Hematopoietic multipotent progenitor cell treated with erythropoietin and hydrocortisone succinate and interleukin-3 and kit ligand, for 17 days (in vitro differentiated cells): ENCODE results near the gene EZH1.
A peak's percentile ranks its signal among the peaks of the same experiment; 100 is the strongest.

ENCODE experiments used
- DNase-seq: peaks from one replicate; pipeline ENCODE4 v3.0.0-alpha.2; 2015; ENCODE audit warnings: low spot score

Gene EZH1

DNA sequence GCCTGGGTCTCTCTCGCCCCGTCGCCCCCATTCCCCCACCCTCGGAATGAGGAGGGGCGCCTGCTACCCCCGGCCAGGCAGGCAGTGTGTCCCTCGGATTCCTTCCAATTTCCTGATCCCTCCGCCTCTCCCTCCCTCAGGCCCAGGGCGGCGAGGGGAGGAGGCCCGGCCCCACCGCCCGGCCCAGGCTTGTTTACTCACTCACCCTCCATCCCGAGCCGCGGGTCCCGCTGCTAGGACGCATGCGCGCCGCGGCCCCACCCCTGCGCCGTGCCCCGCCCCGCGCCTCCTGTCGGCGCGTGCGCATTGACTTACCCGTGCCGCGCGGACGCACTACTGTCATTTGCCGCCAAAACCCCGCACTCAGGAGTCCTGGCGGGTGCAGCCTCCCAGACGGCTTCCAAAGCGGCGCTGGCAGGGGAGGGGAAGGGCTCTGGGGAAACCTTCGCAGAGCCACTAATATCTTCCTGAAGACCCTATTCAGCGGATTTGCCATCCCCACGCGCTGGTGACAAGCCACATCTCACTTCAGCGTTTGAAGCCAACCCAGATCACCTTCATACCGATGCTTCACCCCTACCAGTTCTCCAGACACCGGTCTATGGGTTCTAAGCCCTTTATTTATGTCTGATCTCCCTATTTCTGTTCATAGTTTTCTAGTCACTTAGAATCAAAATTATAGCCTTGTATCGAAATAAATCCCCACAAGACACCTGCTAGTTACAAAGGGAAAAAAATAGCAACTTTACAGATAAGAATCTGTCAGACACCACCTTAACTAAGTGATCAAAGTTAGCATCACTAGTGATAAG, at the start of gene EZH1:
TSS of gene EZH1 (minus strand) at position 235 of the 812 bp plus-strand sequence. CDS start 16,099 bp downstream, outside the sequence.
- DNase-seq = peak; percentile 95

DNA sequence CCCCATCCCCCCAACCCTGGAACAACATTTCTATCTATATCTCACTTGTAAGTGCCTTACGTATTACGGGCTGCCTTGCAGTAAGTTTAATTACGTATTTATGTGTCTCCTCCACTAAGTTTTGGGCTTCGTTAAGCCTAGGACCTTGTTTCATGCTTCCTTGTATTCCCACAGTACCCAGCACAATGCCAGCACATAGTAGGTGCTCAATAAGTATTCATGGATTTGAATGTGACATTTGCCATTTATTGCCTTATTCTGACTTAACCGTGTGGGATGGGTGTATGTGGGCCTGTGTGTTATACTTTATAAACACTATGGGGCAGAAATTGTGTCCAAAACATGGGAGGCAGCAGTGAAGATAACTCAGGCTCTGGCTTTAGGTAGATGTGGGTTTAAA, 47.7 kb upstream of the EZH1 start:
- no peak for DNase-seq

DNA sequence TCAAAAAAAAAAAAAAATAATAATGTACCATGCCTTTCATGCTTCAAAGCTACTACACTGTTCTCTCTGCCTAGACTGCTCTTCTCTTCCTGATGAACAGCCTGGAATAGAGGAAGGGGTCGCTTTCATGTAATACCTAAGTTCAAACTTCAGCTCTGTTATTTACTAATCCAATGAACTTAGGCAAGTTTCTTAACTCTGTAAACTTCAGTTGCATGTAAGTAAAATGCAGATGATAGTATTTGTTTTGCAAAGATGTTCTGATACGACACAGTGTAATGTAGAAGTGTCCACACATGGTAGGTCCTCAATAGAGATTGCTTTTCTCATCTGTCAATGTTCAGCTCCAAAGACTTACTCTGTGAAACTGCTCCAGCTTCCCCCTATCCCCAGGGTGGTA, 47.1 kb upstream of the EZH1 start:
- no peak for DNase-seq

DNA sequence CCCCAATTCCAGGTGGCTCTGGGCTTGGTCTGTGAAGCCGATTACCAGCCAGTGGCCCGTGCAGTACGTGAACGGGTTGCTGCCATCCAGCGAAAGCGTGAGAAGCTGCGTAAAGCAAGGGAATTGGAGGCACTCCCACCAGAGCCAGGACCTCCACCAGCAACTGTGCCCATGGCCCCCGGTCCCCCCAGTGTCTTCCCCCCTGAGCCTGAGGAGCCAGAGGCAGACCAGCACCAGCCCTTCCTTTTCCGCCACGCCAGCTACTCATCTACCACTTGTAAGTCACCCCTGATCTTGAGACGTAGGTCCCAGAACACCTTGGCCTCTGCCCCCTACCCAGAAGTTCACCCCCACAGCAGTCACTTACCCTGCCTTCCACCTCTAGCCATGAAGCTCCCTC, 42.4 kb upstream of the EZH1 start:
- DNase-seq = no peak

DNA sequence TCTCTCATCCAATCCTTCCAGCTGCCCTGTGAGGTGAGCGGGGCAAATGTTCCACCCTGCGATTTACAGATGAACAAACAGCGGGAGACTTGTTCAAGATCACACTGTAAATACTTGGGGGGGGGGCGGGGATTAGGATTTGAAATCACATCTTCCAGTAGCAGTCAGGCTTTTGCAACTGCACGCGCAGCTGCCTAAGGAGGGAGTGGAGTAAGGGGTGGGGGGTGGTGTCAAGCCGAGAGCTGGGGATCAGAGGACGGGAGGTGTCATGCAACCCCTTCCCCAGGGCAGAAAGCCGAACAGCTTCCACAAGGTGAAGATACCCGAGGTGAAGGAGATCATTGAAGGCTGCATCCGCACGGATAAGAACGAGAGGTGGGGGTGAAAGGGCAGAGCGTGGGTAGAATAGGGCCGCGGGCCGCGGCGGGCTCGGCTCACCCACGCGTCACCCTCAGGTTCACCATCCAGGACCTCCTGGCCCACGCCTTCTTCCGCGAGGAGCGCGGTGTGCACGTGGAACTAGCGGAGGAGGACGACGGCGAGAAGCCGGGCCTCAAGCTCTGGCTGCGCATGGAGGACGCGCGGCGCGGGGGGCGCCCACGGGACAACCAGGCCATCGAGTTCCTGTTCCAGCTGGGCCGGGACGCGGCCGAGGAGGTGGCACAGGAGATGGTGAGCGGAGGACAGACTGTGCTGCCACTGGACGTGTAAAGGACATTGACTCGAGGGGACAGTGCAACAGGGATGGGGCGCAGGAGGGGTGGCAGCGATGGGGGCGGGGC, 40.2 kb upstream of the EZH1 start:
- no peak for DNase-seq

DNA sequence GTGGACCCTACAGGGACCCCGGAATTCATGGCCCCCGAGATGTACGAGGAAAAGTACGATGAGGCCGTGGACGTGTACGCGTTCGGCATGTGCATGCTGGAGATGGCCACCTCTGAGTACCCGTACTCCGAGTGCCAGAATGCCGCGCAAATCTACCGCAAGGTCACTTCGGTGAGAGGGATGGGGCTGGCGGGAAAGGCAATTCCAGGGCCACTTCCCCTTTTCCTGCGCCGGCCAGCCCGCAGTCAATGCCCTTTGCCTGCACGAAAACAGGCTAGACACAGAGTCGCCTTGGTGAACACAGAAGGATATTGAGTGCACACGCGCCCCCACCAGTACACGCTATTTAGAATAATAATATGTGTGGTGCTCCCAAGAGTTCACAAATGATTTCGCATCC, 39.6 kb upstream of the EZH1 start:
- DNase-seq = no peak

DNA sequence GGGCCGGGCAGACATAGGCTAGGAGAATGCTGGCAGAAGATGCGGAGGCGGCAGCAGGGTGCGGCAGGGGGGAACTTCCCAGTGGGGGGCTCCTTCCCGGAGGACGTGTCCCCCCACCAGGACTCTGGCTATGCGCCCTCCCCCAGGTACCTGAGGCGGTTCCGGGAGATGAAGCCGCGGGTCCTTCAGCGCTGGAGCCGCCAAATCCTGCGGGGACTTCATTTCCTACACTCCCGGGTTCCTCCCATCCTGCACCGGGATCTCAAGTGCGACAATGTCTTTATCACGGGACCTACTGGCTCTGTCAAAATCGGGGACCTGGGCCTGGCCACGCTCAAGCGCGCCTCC, 38.9 kb upstream of the EZH1 start:
- no peak for DNase-seq

DNA sequence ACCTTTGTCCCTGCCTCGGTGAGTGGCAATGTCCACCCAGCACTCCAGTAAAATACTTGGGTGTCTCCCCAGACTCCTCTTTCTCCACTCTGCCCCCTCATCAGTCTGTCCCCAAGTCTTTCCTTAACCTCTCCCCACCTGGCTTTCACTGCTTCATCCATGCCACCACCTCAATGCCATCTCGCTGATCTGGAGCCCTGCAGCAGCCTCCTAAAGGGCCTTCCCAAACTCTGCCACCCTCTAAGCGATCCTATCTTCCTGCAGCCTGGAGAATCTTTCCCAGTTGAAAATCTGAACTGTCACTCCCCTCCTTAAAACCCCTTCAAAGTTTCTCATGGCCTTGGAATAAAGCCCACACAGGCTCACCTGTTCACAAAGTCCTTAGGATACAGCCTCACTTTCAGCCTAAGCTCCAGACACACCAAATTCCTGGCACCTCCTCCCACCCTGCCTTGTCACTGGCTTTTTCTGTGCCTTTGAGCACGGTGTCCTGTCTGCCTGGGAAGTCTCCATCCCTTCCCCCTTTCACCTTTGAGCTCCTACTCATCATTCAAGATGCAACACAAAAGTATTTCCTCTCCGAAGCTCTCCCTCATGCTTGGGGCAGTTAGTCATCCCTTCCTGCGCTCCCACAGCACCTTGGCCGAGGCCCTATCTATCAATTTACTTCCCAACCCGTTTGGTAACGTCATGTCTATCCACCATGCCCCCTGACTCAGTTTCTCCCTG, 38.4 kb upstream of the EZH1 start:
- DNase-seq = no peak

DNA sequence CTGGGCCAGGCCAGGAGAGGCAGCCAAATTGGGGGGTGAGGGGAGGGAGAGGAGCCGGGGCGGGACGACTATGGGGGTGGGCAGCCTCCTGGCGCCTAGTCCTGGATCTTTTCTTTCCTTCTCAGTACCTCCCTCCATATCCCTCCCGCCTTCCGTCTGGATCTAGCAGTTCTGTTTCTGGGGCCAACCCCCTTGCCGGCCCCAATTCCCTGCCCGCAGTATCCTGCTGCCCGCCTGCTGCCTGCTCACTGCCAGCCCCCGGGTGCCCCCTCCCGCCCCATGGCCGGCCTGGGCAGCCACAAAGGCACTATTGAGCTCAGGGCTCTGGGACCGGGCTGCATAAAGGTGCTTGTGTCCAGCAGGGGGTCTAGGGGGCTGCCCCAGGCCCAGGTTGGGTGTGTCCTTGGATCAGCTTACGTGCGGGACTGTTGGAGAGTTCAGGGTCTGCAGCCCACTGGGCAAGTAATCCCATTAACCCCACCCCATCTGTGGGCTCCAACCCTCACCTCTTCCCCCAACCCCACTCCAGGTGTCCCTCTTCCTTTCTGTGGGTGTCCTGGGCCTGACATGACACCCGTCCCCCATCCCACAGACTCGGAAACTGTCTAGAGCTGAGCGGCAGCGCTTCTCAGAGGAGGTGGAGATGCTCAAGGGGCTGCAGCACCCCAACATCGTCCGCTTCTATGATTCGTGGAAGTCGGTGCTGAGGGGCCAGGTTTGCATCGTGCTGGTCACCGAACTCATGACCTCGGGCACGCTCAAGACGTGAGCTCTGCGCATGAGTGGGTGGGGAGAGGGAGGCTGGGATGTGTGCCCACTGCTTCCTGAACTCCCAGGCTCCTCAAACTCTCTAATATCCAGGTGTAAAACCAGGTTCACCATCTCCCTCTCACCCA, 37.6 kb upstream of the EZH1 start:
- no peak for DNase-seq

DNA sequence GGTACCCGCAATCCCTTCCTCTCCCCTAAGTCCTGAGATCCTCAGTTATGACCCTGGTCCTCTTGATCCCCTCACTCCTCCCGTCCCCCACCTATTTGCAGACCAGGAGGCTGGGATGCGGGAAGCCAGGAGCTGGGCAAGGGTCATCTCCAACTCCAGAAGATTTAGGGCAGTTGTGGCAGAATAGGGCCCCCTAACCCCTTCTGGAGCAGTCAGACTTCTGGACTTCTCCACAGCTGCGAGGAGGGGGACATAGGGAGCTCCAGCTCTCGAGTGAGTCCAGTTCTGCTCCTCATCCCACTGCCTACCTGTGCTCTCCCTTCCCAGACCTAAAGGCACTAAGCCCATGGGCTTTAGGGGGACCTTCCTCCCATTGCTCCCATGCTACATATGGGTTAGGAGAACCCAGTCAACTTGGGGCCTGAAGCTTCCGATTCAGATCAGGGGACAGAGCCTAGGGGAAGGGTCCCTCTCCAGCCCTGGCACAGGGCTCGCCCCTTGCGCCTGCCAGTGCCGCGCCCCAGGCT, 36.9 kb upstream of the EZH1 start:
- no peak for DNase-seq

DNA sequence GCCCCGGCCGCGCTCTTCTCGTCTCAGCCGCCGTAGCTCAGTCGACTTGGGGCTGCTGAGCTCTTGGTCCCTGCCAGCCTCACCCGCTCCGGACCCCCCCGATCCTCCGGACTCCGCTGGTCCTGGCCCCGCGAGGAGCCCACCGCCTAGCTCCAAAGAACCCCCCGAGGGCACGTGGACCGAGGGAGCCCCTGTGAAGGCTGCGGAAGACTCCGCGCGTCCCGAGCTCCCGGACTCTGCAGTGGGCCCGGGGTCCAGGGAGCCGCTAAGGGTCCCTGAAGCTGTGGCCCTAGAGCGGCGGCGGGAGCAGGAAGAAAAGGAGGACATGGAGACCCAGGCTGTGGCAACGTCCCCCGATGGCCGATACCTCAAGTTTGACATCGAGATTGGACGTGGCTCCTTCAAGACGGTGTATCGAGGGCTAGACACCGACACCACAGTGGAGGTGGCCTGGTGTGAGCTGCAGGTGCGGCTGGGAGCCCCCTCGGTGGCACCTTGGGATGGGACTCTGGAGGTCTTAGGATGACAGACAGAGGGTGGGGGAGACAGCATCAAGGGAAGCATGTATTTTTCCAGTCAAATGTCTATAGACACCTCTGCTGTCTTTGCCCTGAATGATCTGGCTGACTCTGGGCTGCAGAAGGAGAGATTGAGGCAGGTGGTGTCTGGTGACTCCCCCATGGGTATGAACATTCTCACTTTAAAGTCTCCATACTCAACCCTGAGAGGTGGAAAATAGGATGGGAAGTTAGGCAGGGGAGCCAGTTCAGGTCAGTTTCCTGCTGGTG, 36.2 kb upstream of the EZH1 start:
- DNase-seq = no peak

DNA sequence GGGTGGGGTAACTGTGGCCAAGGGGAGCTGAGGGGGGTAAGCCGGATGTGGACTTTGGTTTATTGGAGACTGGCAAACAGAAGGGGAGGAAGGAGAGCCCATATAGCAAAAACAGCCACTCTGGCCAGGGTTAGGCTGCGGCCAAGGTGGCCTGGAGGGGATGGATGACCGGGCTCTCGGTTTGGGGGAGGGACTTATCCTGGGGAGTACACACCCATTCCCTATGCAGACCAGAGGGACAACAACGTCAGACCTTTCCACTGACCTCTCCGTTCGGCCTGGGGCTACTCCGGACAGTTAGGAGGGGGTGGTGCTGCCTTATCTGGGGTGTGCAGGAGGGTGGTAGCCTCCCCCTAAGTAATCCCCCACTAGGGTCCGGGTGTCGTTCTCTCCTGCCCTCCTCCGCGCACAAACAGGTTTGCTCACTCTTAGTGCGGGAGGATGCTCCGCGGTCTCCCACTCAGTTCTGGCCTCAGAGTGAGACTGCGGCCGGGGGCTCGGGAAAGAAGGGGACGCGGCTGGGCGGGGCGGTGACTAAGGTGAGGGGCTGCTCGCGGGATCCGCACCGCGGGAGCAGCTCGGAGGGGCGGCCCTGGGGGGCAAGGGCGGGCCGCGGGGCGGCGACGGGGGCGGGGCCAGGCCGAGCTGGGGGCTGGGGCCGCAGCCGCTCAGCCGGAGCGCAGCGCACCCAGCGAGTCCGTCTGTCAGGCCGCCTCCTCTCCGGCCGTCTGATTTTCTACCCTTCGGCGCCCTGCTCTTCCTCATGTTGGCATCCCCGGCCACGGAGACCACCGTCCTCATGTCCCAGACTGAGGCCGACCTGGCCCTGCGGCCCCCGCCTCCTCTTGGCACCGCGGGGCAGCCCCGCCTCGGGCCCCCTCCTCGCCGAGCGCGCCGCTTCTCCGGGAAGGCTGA, 35.4 kb upstream of the EZH1 start, which contains the start of gene WNK4:
TSS of gene WNK4 (plus strand) at position 675 of the 915 bp plus-strand sequence. CDS start at position 764, 89 bp downstream.
- no peak for DNase-seq

DNA sequence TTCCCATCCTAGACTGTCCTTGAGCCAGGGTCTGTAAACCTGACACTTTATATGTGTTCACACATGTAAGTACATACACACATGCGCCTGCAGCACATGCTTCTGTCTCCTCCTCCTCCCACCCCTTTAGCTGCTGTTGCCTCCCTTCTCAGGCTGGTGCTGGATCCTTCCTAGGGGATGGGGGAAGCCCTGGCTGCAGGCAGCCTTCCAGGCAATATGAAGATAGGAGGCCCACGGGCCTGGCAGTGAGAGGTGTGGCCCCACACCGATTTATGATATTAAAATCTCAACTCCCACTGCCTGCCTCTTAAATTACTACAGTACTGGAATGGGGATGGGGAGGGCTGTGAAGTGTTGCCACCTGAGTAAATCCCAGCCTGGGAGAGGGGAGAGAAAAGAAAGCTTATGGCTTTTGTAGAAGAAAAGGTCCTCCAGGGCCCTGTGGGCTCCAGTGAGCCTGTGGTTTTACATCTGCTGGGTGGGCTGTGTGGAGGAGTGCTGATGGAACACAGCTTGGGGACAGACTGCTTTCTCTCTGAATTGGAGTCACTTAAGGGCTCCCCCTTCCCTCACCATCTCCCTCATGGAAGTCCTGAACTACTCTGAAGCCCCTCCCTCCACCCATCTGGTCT, 34.6 kb upstream of the EZH1 start:
- DNase-seq = no peak

DNA sequence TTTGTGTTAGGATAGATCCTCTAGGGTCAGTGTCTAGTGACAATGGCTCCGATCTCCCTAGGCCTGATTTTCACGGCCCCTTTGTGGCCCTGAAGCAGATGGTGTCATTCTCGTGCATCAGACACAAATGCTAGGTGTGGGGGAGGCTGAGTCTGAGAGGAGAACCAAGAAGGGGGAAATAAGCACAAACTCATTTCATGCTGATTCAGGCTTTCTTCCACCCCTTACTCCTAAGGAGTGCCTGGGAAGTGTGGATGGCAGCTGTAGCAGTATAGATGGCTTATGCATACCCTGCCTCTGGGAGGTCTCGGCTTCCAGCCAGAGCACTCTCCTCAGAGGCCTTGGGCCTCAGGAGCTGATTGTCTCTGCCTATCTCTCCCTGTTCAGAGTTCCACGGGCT, 33.7 kb upstream of the EZH1 start:
- DNase-seq = no peak

DNA sequence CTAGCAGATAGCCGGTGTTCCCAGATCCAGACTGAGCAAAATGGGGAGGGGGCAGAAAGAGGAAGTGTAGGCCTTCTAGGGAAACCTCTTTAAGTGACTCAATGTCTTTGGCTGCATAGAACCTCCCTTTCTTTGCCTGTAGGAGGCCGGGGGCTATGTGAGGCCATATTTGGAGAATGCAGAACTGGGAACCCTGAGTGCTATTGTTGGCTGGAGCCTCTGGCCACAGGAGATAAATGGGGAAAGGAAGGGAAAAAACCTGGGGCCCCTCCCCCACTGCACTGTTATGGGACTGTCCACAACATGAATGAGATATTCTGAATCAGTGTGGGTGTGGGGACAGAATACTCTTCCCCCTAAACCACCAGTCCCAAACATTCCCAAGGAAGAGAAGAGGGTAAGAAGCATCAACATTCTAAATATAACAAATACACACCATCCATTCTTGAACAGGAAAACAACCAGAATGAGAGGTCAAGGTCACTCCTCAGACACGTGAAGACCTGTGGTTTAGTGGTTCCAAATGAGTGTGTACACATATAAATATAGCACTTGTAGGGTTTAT, 30.8 kb upstream of the EZH1 start:
- DNase-seq = no peak

DNA sequence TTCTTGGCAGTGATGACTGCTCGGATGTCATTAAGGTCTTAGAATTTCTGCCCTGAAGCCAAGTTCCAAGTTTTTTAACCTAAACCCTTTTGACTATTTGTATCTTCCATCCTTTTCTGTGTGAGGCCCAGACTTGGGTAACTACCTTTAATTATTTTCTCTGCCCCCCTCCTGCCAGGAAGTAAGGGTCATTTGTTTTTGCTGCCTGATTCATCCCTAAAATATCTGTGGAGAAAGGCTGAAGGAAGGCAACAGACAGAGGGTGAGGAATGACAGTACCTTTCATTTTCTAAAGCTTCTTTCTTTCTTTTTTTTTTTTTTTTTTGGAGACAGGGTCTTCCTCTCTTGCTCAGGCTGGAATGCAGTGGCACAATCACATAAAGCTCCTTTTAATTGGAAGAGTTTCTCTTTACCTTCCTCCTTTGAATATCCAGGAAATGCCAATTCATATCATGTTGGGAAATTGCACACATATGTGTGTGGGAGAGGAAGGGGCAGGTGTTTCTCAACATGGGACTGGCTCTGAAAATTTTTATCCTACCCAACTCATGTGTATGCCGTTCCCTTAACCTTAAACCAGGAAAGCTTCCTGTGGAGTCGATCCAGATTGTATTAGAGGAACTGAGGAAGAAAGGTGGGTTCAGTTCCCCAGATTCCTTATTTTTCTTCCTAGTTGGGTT, 29.4 kb upstream of the EZH1 start:
- DNase-seq = no peak

DNA sequence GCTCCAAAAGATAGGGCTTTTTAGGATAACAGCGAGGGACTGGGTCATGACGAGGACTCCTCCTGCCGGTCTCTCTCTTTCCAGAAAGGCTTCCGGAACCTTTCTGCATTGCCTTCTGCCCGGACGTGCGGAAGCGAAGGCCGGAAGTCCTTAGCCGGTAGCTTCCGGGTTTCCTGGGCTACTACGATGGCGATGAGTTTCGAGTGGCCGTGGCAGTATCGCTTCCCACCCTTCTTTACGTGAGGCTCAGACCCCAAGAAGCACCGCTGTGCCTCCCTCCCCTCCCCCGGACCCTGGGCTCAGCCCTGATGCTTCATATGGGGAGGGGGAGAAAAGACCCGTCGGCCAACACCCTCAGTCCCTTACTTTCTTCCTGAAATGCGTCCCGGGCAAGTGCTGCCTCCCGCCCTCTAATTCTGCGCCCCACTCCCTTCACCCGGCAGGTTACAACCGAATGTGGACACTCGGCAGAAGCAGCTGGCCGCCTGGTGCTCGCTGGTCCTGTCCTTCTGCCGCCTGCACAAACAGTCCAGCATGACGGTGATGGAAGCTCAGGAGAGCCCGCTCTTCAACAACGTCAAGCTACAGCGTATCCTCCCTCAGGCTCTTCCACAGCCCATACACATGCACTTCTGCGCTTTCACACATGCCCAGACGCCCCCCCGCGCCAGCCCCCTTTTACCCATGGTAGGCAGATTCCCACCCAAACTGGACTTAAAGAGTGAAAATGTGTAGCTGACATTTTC, 28.6 kb upstream of the EZH1 start, which contains the start of gene VPS25:
TSS of gene VPS25 (plus strand) at position 160 of the 746 bp plus-strand sequence. CDS start at position 187, 27 bp downstream.
- DNase-seq = peak; percentile 88
